Transverse colon (tissue), 4 donors: ENCODE data around the gene KRT35. TPM values are rescaled to one million over a fixed set of nuclear protein-coding genes. Genes with fewer than 3 reads are reported as not detected.

ENCODE experiments used
- DNase-seq: peaks from one replicate; pipeline ENCODE4 v3.0.0-alpha.2; 2019
- H3K27ac ChIP-seq, 4 donors: fragments of 200-600 bp; sonication (generic); 2 replicates each; pipeline ENCODE4 v1.5.1; 2016 to 2018; ENCODE audit warnings: inconsistent platforms in 4 of 4
- H3K27me3 ChIP-seq: fragments of 200-600 bp; sonication (generic); 2 replicates; pipeline ENCODE4 v1.5.1; 2017; ENCODE audit warnings: inconsistent platforms
- H3K36me3 ChIP-seq, 4 donors: fragments of 200-600 bp; sonication (generic); 2 replicates each; pipeline ENCODE4 v1.5.1; 2017 to 2019; ENCODE audit warnings: inconsistent platforms in 4 of 4
- H3K4me1 ChIP-seq, 4 donors: fragments of 200-600 bp; sonication (generic); 2 replicates each; pipeline ENCODE4 v1.5.1; 2017 to 2020; ENCODE audit warnings: inconsistent platforms in 4 of 4
- H3K4me3 ChIP-seq, 4 donors: fragments of 200-600 bp; sonication (generic); 1 replicate in 1 of 4; 2 replicates in 3 of 4; pipeline versions ENCODE4 v1.5.1 to v1.6.1; 2017 to 2019; ENCODE audit warnings: inconsistent platforms in 4 of 4
- H3K9me3 ChIP-seq, 2 donors: fragments of 200-600 bp; sonication (generic); 2 replicates each; pipeline ENCODE4 v1.5.1; 2017 to 2019; ENCODE audit warnings: inconsistent platforms in 2 of 2
- EP300 ChIP-seq: sonication (generic); formaldehyde crosslinking; IDR thresholded peaks from one replicate; pipeline ENCODE4 v1.6.1; 2017; ENCODE audit warnings: antibody characterized with exemption, low read depth
- POLR2A ChIP-seq: fragments of 450-650 bp; IDR thresholded peaks from one replicate; pipeline ENCODE4 v1.6.1; 2016; ENCODE audit warnings: antibody characterized with exemption, mild to moderate bottlenecking, moderate library complexity
- POLR2AphosphoS5 ChIP-seq, 3 donors: sonication (generic); formaldehyde crosslinking; IDR thresholded peaks; one replicate each; pipeline ENCODE4 v1.6.1; 2016; ENCODE audit warnings: antibody characterized with exemption in 3 of 3
- WGBS, 2 donors: methylation state at CpG; one replicate each; pipeline ENCODE4 v1.1.5; 2018; ENCODE audit warnings: low coverage in 1 of 2; 5-methylcytosine and 5-hydroxymethylcytosine counted together
- in situ Hi-C, 4 donors: fragments of 200-750 bp; cut with MboI; loops; one replicate each; pipeline versions ENCODE4 v1.15.0 to v1.15.1; 2017; ENCODE audit warnings: low sequenced_read_pairs in 3 of 4, low pct_ligation_motif_present in 1 of 4, low pct_unique_long_range_greater_than_20kb in 1 of 4
- intact Hi-C: fragments of 100-400 bp; cut with DNase I; formaldehyde crosslinking; loops from one replicate; pipeline ENCODE4 v1.15.1; 2023; ENCODE audit warnings: low total_unique reads
- total RNA-seq, 4 donors: library from RNA; depleted of rRNA; stranded (reverse); fragments of >200 nt; gene quantifications; one replicate each; pipeline ENCODE4 v1.1.0, GENCODE V29; 2016
- TF ChIP-seq, protein P1 (sequence below), 5 experiments: fragments of 200-600 bp in 3 of 5; fragments of 450-650 bp in 2 of 5; sonication (generic) in 3 of 5; IDR thresholded peaks; 1 replicate in 2 of 5; 2 replicates in 3 of 5; pipeline ENCODE4 v1.5.1; 2016 to 2017; ENCODE audit warnings: antibody characterized with exemption in 5 of 5, inconsistent platforms in 3 of 5, mild to moderate bottlenecking in 2 of 5, moderate library complexity in 1 of 5

KRT35 gene
- total RNA-seq, 4 donors from 2014 or later: not detected

DNA sequence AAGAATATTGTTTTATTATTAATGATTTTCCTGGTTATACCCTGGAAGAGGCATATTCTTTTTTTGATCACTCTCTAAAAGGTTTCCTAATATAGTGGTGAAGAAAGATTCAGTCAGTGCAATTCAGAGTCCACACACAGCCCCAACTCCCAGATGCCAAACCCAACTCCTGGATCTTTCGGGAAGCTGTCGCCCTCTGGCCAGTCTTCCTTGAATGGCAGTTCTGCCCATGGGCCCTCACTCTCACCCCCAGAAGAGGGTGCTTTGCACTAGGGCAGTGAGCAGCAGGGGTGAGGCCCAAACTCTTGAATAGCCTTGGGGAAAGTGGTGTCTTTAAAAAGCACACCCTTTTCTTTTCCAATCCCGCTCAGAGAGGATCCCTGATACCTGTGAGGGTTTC, 24.7 kb downstream of the KRT35 start:
- TF ChIP-seq, protein P1, sequence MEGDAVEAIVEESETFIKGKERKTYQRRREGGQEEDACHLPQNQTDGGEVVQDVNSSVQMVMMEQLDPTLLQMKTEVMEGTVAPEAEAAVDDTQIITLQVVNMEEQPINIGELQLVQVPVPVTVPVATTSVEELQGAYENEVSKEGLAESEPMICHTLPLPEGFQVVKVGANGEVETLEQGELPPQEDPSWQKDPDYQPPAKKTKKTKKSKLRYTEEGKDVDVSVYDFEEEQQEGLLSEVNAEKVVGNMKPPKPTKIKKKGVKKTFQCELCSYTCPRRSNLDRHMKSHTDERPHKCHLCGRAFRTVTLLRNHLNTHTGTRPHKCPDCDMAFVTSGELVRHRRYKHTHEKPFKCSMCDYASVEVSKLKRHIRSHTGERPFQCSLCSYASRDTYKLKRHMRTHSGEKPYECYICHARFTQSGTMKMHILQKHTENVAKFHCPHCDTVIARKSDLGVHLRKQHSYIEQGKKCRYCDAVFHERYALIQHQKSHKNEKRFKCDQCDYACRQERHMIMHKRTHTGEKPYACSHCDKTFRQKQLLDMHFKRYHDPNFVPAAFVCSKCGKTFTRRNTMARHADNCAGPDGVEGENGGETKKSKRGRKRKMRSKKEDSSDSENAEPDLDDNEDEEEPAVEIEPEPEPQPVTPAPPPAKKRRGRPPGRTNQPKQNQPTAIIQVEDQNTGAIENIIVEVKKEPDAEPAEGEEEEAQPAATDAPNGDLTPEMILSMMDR (IDR thresholded peaks at IDR 0.05): no peak
- TF ChIP-seq POLR2A (no peak), POLR2AphosphoS5 (IDR thresholded peaks at IDR 0.05) (no peak), EP300 (no peak)
- Histone ChIP-seq H3K36me3 (no peaks in the 10 kb centered on the region), H3K27me3 (peaks cover 9% of the 10 kb centered on the region), H3K4me1 (no peaks in the 10 kb centered on the region), H3K4me3 (no peak overlapping the region), H3K9me3 (no peaks in the 10 kb centered on the region), H3K27ac (no peak overlapping the region)
- in situ Hi-C loops: no loop called here
- 90% methylated on average over 3 of the region's 3 CpGs; no CpG with 5 or more reads in 1 of the 2 donors for WGBS, 2 donors
- intact Hi-C loops: no loop called here
- no peak for DNase-seq

DNA sequence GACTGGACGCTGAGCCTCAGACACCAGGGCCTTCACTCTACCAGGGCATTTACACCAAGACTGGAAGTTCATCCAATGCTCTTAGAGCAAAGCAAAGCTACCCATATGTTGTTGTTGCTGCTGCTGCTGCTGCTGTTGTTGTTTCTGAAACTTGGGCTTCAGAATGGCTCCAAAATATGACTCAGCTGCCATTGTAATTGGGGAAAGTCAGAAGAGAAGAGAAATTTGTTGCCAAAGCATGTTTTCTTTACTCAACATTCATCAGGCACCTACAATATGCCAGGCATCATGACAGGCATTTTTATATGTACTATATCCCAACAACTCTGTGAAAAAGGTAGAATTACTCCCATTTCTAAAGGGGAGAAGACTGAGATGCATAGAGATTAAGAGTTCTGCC, 25.7 kb downstream of the KRT35 start:
- TF ChIP-seq EP300 (no peak), POLR2AphosphoS5 (IDR thresholded peaks at IDR 0.05) (no peak), POLR2A (no peak)
- TF ChIP-seq, protein P1 (IDR thresholded peaks at IDR 0.05): no peak
- peaks cover 9% of the 10 kb centered on the region for H3K27me3 ChIP-seq
- H3K4me1 ChIP-seq: no peaks in the 10 kb centered on the region
- H3K4me3 ChIP-seq: no peak overlapping the region
- WGBS, 2 donors: 76% methylated on average over 1 of the region's 1 CpG; no CpG with 5 or more reads in 1 of the 2 donors
- H3K27ac ChIP-seq: no peak overlapping the region
- intact Hi-C loops (no loop called here), in situ Hi-C loops (no loop called here)
- no peak for DNase-seq
- H3K36me3 ChIP-seq: no peaks in the 10 kb centered on the region
- no peaks in the 10 kb centered on the region for H3K9me3 ChIP-seq

DNA sequence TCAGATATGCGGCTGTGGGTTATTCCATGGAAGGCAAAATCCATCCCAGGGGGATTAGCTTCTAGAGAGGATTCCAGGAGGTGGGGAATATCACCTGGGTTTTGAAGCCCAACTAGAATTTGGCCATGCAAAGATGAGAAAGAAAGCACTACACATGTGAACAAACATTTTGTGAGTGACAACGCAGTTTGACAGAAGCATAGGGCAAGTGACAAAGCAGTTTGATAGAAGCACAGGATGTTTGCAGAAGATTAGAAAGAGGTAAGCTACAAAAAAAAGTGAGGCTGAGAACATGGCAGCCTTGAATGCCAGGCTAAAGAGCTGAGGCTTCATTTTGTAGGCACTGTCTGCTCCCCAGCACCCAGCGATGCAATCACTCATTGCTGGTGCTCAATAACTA, 27.9 kb downstream of the KRT35 start:
- Histone ChIP-seq H3K4me3 (no peak overlapping the region), H3K9me3 (no peaks in the 10 kb centered on the region), H3K36me3 (no peaks in the 10 kb centered on the region), H3K27ac (no peak overlapping the region), H3K4me1 (no peaks in the 10 kb centered on the region), H3K27me3 (peaks cover 9% of the 10 kb centered on the region)
- no peak for DNase-seq
- intact Hi-C loops: no loop called here
- in situ Hi-C loops: no loop called here
- 84 to 96% methylated on average over 3 of the region's 3 CpGs for WGBS, 2 donors
- TF ChIP-seq POLR2AphosphoS5 (IDR thresholded peaks at IDR 0.05) (no peak), EP300 (no peak), POLR2A (no peak)
- TF ChIP-seq, protein P1 (IDR thresholded peaks at IDR 0.05): no peak

DNA sequence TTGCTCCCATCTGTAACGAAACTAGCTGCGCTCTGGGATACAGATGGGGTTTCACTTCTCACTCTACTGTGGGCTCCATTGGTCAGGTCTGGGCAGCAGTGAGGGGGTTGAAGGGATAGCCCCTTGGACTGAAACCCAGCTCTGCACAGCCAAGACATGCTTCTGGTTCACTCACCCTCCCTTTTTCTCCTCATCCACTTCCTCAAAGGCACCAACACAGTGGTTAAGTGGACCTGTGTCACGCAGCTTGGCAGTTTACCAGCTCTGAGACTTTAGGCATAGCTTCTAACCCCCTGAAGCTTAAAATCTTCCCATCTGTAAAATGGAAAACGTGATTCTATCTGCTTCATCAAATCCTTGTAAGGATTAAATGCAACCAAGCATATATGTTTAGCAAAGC, 28.7 kb downstream of the KRT35 start:
- in situ Hi-C loops: no loop called here
- peaks cover 9% of the 10 kb centered on the region for H3K27me3 ChIP-seq
- DNase-seq: no peak
- no peaks in the 10 kb centered on the region for H3K36me3 ChIP-seq
- 25 to 59% methylated on average over 1 to 4 of the region's 4 CpGs for WGBS, 2 donors
- H3K27ac ChIP-seq: no peak overlapping the region
- H3K4me1 ChIP-seq: no peaks in the 10 kb centered on the region
- TF ChIP-seq POLR2A (no peak), POLR2AphosphoS5 (IDR thresholded peaks at IDR 0.05) (no peak), EP300 (no peak)
- TF ChIP-seq, protein P1 (IDR thresholded peaks at IDR 0.05): no peak
- H3K4me3 ChIP-seq: no peak overlapping the region
- intact Hi-C loops: no loop called here
- no peaks in the 10 kb centered on the region for H3K9me3 ChIP-seq
